Ishikawa (cell line): ENCODE measurements around the gene FAP.

Experiments used
- CEBPB ChIP-seq: IDR thresholded peaks from 2 replicates; pipeline ENCODE4 v1.6.1; 2012
- CREB1 ChIP-seq: IDR thresholded peaks from 2 replicates; pipeline ENCODE4 v1.6.1; 2012; ENCODE audit warnings: low read depth
- EGR1 ChIP-seq: IDR thresholded peaks from 2 replicates; pipeline ENCODE4 v1.6.1; 2012
- EP300 ChIP-seq: IDR thresholded peaks from 2 replicates; pipeline ENCODE4 v1.6.1; 2012; ENCODE audit warnings: borderline replicate concordance
- FOXM1 ChIP-seq: IDR thresholded peaks from 2 replicates; pipeline ENCODE4 v1.6.1; 2012; ENCODE audit warnings: low read depth, borderline replicate concordance
- MAX ChIP-seq: IDR thresholded peaks from 2 replicates; pipeline ENCODE4 v1.6.1; 2012
- NFIC ChIP-seq: IDR thresholded peaks from 2 replicates; pipeline ENCODE4 v1.6.1; 2012
- RAD21 ChIP-seq: IDR thresholded peaks from 2 replicates; pipeline ENCODE4 v1.6.1; 2012; ENCODE audit warnings: low read depth
- TAF1 ChIP-seq: IDR thresholded peaks from 2 replicates; pipeline ENCODE4 v1.6.1; 2012; ENCODE audit warnings: low read depth, mild to moderate bottlenecking
- TCF12 ChIP-seq: IDR thresholded peaks from 2 replicates; pipeline ENCODE4 v1.6.1; 2012; ENCODE audit warnings: low read depth
- TEAD4 ChIP-seq: IDR thresholded peaks from 2 replicates; pipeline ENCODE4 v1.6.1; 2012
- USF1 ChIP-seq: IDR thresholded peaks from 2 replicates; pipeline ENCODE4 v1.6.1; 2012
- YY1 ChIP-seq: IDR thresholded peaks from 2 replicates; pipeline ENCODE4 v1.6.1; 2012; ENCODE audit warnings: low read depth
- ZBTB7A ChIP-seq: IDR thresholded peaks from 2 replicates; pipeline ENCODE4 v1.6.1; 2012; ENCODE audit warnings: low read depth
- TF ChIP-seq, protein P1 (sequence below): IDR thresholded peaks from 2 replicates; pipeline ENCODE4 v1.6.1; 2012; ENCODE audit warnings: low read depth, mild to moderate bottlenecking

Gene FAP

GRCh38 chr2:162277381-162277780, 34.1 kb upstream of the FAP start:
- TF ChIP-seq YY1, result no peak
- no peak for TF ChIP-seq TAF1
- no peak for TF ChIP-seq USF1
- no peak for TF ChIP-seq CREB1
- no peak for TF ChIP-seq TEAD4
- TF ChIP-seq RAD21, result no peak
- no peak for TF ChIP-seq EGR1
- TF ChIP-seq, protein P1, sequence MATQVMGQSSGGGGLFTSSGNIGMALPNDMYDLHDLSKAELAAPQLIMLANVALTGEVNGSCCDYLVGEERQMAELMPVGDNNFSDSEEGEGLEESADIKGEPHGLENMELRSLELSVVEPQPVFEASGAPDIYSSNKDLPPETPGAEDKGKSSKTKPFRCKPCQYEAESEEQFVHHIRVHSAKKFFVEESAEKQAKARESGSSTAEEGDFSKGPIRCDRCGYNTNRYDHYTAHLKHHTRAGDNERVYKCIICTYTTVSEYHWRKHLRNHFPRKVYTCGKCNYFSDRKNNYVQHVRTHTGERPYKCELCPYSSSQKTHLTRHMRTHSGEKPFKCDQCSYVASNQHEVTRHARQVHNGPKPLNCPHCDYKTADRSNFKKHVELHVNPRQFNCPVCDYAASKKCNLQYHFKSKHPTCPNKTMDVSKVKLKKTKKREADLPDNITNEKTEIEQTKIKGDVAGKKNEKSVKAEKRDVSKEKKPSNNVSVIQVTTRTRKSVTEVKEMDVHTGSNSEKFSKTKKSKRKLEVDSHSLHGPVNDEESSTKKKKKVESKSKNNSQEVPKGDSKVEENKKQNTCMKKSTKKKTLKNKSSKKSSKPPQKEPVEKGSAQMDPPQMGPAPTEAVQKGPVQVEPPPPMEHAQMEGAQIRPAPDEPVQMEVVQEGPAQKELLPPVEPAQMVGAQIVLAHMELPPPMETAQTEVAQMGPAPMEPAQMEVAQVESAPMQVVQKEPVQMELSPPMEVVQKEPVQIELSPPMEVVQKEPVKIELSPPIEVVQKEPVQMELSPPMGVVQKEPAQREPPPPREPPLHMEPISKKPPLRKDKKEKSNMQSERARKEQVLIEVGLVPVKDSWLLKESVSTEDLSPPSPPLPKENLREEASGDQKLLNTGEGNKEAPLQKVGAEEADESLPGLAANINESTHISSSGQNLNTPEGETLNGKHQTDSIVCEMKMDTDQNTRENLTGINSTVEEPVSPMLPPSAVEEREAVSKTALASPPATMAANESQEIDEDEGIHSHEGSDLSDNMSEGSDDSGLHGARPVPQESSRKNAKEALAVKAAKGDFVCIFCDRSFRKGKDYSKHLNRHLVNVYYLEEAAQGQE, result no peak
- no peak for TF ChIP-seq ZBTB7A

GRCh38 chr2:162267996-162268395, 24.8 kb upstream of the FAP start:
- TF ChIP-seq USF1 (no peak), TEAD4 (no peak), ZBTB7A (no peak), NFIC (no peak)

DNA sequence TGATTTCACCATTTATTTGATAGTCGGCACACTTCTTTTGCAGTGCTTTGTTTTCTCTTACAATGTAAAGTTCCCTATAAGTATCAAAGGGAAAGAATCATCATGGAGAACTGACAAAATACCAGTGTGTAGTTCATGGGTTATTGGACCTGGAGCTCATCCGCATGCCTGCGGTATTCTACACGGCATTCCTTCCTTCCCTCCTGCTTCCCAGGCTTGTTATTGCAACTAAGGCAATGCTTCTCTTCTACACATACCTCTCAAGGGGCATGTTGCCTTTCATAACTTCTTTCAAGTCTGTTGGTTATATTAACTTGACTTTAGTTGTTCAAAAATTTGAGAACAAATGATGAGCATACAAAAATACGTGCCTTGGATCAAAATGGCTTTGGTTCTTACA, 24.3 kb upstream of the FAP start:
- TF ChIP-seq TAF1 (no peak), CEBPB (no peak), MAX (no peak), NFIC (no peak), CREB1 (no peak), YY1 (no peak), FOXM1 (no peak), EP300 (no peak), EGR1 (no peak), USF1 (no peak), TCF12 (no peak), TEAD4 (no peak), ZBTB7A (no peak), RAD21 (no peak)
- TF ChIP-seq, protein P1, result no peak

DNA sequence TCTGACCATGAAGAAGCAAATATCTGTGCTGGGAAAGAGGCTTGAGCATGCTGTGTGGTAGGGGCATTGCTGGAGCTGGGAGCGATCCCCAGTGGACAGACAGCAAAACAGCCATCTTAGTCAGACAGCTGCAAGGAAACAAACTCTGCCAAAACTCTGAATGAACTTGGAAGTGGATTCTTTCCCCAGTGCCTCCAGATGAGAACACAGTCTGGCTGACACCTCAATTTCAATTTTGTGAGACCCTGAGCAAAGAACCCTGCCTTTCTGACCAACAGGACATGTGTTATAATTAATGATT, 23.2 kb upstream of the FAP start:
- TF ChIP-seq TCF12, result no peak
- no peak for TF ChIP-seq MAX
- TF ChIP-seq NFIC, result no peak
- TF ChIP-seq USF1, result no peak
- no peak for TF ChIP-seq YY1
- no peak for TF ChIP-seq CREB1
- no peak for TF ChIP-seq FOXM1
- no peak for TF ChIP-seq TAF1
- TF ChIP-seq, protein P1, result no peak
- TF ChIP-seq CEBPB, result no peak
- TF ChIP-seq RAD21, result no peak
- no peak for TF ChIP-seq TEAD4
- no peak for TF ChIP-seq EP300
- TF ChIP-seq ZBTB7A, result no peak
- TF ChIP-seq EGR1, result no peak
